Thymus (tissue), 11 donors: ENCODE data around the gene RUNX3. TPM values are rescaled to one million over a fixed set of nuclear protein-coding genes. Genes with fewer than 3 reads are reported as not detected.

Experiments
- DNase-seq, 9 donors: peaks; one replicate each; pipeline ENCODE4 v3.0.0-alpha.2; 2013; ENCODE audit warnings: low spot score in 9 of 9, low read depth in 6 of 9, missing footprints in 1 of 9
- H3K27ac ChIP-seq, 2 donors: one replicate each; pipeline ENCODE4 v1.5.1; 2013; ENCODE audit warnings: control low read depth in 1 of 2, low read depth in 1 of 2, low read length in 1 of 2, mild to moderate bottlenecking in 1 of 2, moderate library complexity in 1 of 2
- H3K27me3 ChIP-seq, 2 donors: one replicate each; pipeline ENCODE4 v1.5.1; 2013; ENCODE audit warnings: low read length in 1 of 2; ENCODE audit not compliant: control insufficient read depth in 2 of 2, insufficient read depth in 1 of 2
- H3K36me3 ChIP-seq, 2 donors: one replicate each; pipeline ENCODE4 v1.5.1; 2013; ENCODE audit warnings: low read length in 1 of 2, mild to moderate bottlenecking in 1 of 2, moderate library complexity in 1 of 2; ENCODE audit not compliant: control insufficient read depth in 2 of 2, insufficient read depth in 2 of 2
- H3K4me1 ChIP-seq, 2 donors: one replicate each; pipeline ENCODE4 v1.5.1; 2013; ENCODE audit warnings: low read length in 2 of 2; ENCODE audit not compliant: control insufficient read depth in 2 of 2, insufficient read depth in 2 of 2
- H3K4me3 ChIP-seq, 2 donors: one replicate each; pipeline ENCODE4 v1.5.1; 2013; ENCODE audit warnings: low read length in 2 of 2, control low read depth in 1 of 2, mild to moderate bottlenecking in 1 of 2
- H3K9me3 ChIP-seq, 2 donors: one replicate each; pipeline ENCODE4 v1.5.1; 2013; ENCODE audit warnings: low read length in 1 of 2, mild to moderate bottlenecking in 1 of 2; ENCODE audit not compliant: control insufficient read depth in 2 of 2, insufficient read depth in 1 of 2
- WGBS: extraction: QIAGEN DNeasy Blood & Tissue Kit; methylation state at CpG from one replicate; pipeline ENCODE4 v1.1.7; 2013; 5-methylcytosine and 5-hydroxymethylcytosine counted together
- polyA plus RNA-seq: library from polyadenylated mRNA; stranded (reverse); fragments of 200-250 nt; gene quantifications from one replicate; pipeline ENCODE4 v1.2.3, GENCODE V29; 2013
- total RNA-seq: library from RNA; stranded (reverse); fragments of 120-200 nt; gene quantifications from one replicate; pipeline ENCODE4 v1.2.4, GENCODE V29; 2013
- donor health status: healthy.

RUNX3 gene
- total and polyA plus RNA-seq, 2 donors, result 4.9 to 13.6 TPM

- H3K4me1 ChIP-seq, result peaks cover 13 to 69% of the 10 kb centered on the region in 2 donors
- WGBS, result 97% methylated on average over 23 of the region's 23 CpGs
- no peak overlapping the region for H3K4me3 ChIP-seq
- H3K36me3 ChIP-seq, result peaks cover 0 to 4% of the 10 kb centered on the region in 2 donors
- no peaks in the 10 kb centered on the region for H3K9me3 ChIP-seq
- peaks cover 0 to 2% of the 10 kb centered on the region in 2 donors for H3K27me3 ChIP-seq
- DNase-seq, result no peak
- H3K27ac ChIP-seq, result no peak overlapping the region
Measured at GRCh38 chr1:24958766-24959622, 28.9 kb upstream of the RUNX3 start.

- Histone ChIP-seq H3K4me3 (no peak overlapping the region), H3K27ac (no peak overlapping the region), H3K4me1 (peaks cover 9 to 69% of the 10 kb centered on the region in 2 donors), H3K9me3 (no peaks in the 10 kb centered on the region), H3K36me3 (peaks cover 0 to 4% of the 10 kb centered on the region in 2 donors), H3K27me3 (peaks cover 0 to under 1% of the 10 kb centered on the region in 2 donors)
- no peak for DNase-seq
- WGBS, result 96% methylated on average over 16 of the region's 16 CpGs
Measured at GRCh38 chr1:24957808-24958752, 28.0 kb upstream of the RUNX3 start.

GRCh38 chr1:24957016-24957807 lies 27.1 kb upstream of the RUNX3 start:
- DNase-seq, result no peak
- Histone ChIP-seq H3K4me1 (peaks cover 8 to 66% of the 10 kb centered on the region in 2 donors), H3K27me3 (no peaks in the 10 kb centered on the region), H3K4me3 (no peak overlapping the region), H3K9me3 (no peaks in the 10 kb centered on the region), H3K36me3 (peaks cover 0 to 4% of the 10 kb centered on the region in 2 donors), H3K27ac (no peak overlapping the region)
- 60% methylated on average over 16 of the region's 16 CpGs for WGBS

GRCh38 chr1:24955779-24956365 lies 25.8 kb upstream of the RUNX3 start:
- H3K4me3 ChIP-seq, result no peak overlapping the region
- WGBS, result 97% methylated on average over 8 of the region's 8 CpGs
- peaks cover 8 to 70% of the 10 kb centered on the region in 2 donors for H3K4me1 ChIP-seq
- no peaks in the 10 kb centered on the region for H3K9me3 ChIP-seq
- no peak for DNase-seq
- H3K27me3 ChIP-seq, result no peaks in the 10 kb centered on the region
- H3K36me3 ChIP-seq, result peaks cover 0 to 4% of the 10 kb centered on the region in 2 donors
- H3K27ac ChIP-seq, result no peak overlapping the region

GRCh38 chr1:24955161-24955560 lies 25.1 kb upstream of the RUNX3 start:
- Histone ChIP-seq H3K4me1 (peaks cover 8 to 65% of the 10 kb centered on the region in 2 donors), H3K27me3 (no peaks in the 10 kb centered on the region), H3K4me3 (no peak overlapping the region), H3K36me3 (peaks cover 0 to 4% of the 10 kb centered on the region in 2 donors), H3K9me3 (no peaks in the 10 kb centered on the region), H3K27ac (no peak overlapping the region)
- DNase-seq, result no peak
- 61% methylated on average over 5 of the region's 5 CpGs for WGBS

- H3K27me3 ChIP-seq, result no peaks in the 10 kb centered on the region
- H3K36me3 ChIP-seq, result peaks cover 0 to 4% of the 10 kb centered on the region in 2 donors
- H3K27ac ChIP-seq, result no peak overlapping the region
- WGBS, result 90% methylated on average over 11 of the region's 11 CpGs
- no peak for DNase-seq
- peaks cover 8 to 69% of the 10 kb centered on the region in 2 donors for H3K4me1 ChIP-seq
- H3K4me3 ChIP-seq, result no peak overlapping the region
- no peaks in the 10 kb centered on the region for H3K9me3 ChIP-seq
Measured at GRCh38 chr1:24954631-24955030, 24.6 kb upstream of the RUNX3 start.

- Histone ChIP-seq H3K4me3 (no peak overlapping the region), H3K36me3 (peaks cover 0 to 4% of the 10 kb centered on the region in 2 donors), H3K27me3 (no peaks in the 10 kb centered on the region), H3K9me3 (no peaks in the 10 kb centered on the region), H3K4me1 (peaks cover 8 to 73% of the 10 kb centered on the region in 2 donors), H3K27ac (no peak overlapping the region)
- DNase-seq, result peak in 1 of 9 donors; percentile 55
- 24% methylated on average over 6 of the region's 6 CpGs for WGBS
Measured at GRCh38 chr1:24954022-24954421, 23.9 kb upstream of the RUNX3 start.

GRCh38 chr1:24952413-24952841 lies 22.4 kb upstream of the RUNX3 start:
- Histone ChIP-seq H3K4me1 (peaks cover 17 to 74% of the 10 kb centered on the region in 2 donors), H3K4me3 (no peak overlapping the region), H3K27ac (no peak overlapping the region), H3K36me3 (peaks cover 0 to 4% of the 10 kb centered on the region in 2 donors), H3K27me3 (no peaks in the 10 kb centered on the region), H3K9me3 (no peaks in the 10 kb centered on the region)
- no peak for DNase-seq
- 15% methylated on average over 5 of the region's 5 CpGs for WGBS
